HepG2 (cell line): ENCODE results near the gene SKP1. TPM values are rescaled to one million over a fixed set of nuclear protein-coding genes. Genes with fewer than 3 reads are reported as not detected.
"Not testable (repeated sequence)": the region's sequence is repeated elsewhere in the genome, so short reads cannot be mapped to it uniquely, and the experiment has no call there.

Experiments
- ATAC-seq: fragments of 200-7000 bp; cut with Tn5 transposase; 3 replicates; pipeline ENCODE4 v1.9.1; 2020; ENCODE audit warnings: mild to moderate bottlenecking, moderate library complexity
- BruUV-seq: library from RNA; stranded (reverse); fragments of 400-500 nt; replicated peaks from 2 replicates; lab custom pipeline; 2021; lab: Mats Ljungman, UMichigan
- CTCF ChIA-PET: fragments of 300-600 bp; formaldehyde crosslinking; extraction: SDS; loops from one replicate; lab custom pipeline; 2021; ENCODE audit warnings: low total read pairs, inconsistent platforms, low intra/inter-chr PET ratio; lab: Yijun Ruan, JAX
- POLR2A ChIA-PET: fragments of 350-600 bp; sonication (Branson Sonifier 250); formaldehyde crosslinking; loops from one replicate; lab custom pipeline; 2020; ENCODE audit warnings: antibody characterized with exemption, inconsistent platforms; lab: Yijun Ruan, JAX
- DNase-seq: peaks from one replicate; pipeline ENCODE4 v3.0.0-alpha.2; 2015; ENCODE audit warnings: low spot score
- FAIRE-seq: peaks from 3 replicates; lab custom pipeline; 2011; peaks lifted over from hg19 to GRCh38; lab: Jason Lieb, UNC
- H2AFZ ChIP-seq: one replicate; pipeline ENCODE4 v1.6.1; 2011; ENCODE audit warnings: low read length, inconsistent platforms
- H3K27ac ChIP-seq: fragments of 300-600 bp; 3 replicates; pipeline ENCODE4 v1.8.0; 2011; ENCODE audit warnings: mixed run types, mild to moderate bottlenecking, mixed read lengths, low read length, inconsistent platforms; ENCODE audit not compliant: insufficient read depth; ENCODE audit errors: extremely low read length
- H3K27me3 ChIP-seq, 2 experiments: fragments of 200-600 bp in 1 of 2; 2 replicates in 1 of 2; 3 replicates in 1 of 2; pipeline versions ENCODE4 v1.6.0 to v1.8.0; 2011; ENCODE audit warnings: low read length in 2 of 2, mild to moderate bottlenecking in 2 of 2, moderate library complexity in 2 of 2, inconsistent platforms in 1 of 2; ENCODE audit not compliant: insufficient read depth in 2 of 2, control insufficient read depth in 1 of 2
- H3K36me3 ChIP-seq, 2 experiments: fragments of 200-600 bp in 1 of 2; replicated peaks in 1 of 2; 2 replicates in 1 of 2; 3 replicates in 1 of 2; pipeline versions ENCODE4 v1.5.1 to v1.8.0; 2011; ENCODE audit warnings: low read length in 2 of 2, inconsistent platforms in 1 of 2; ENCODE audit not compliant: insufficient read depth in 2 of 2, control insufficient read depth in 1 of 2
- H3K4me1 ChIP-seq: 2 replicates; pipeline ENCODE4 v1.5.1; 2012; ENCODE audit warnings: low read length, inconsistent platforms; ENCODE audit not compliant: insufficient read depth
- H3K4me2 ChIP-seq: 2 replicates; pipeline ENCODE4 v1.6.0; 2011; ENCODE audit warnings: low read depth, low read length, inconsistent platforms
- H3K4me3 ChIP-seq, 3 experiments: fragments of 200-600 bp in 1 of 3; sonication (generic), shearing (Covaris generic) in 1 of 3; replicated peaks in 1 of 3; 2 replicates each; pipeline ENCODE4 v1.5.1; 2011 to 2016; ENCODE audit warnings: low read length in 3 of 3, inconsistent platforms in 2 of 3, low read depth in 2 of 3, mild to moderate bottlenecking in 2 of 3, control low read depth in 1 of 3, mixed read lengths in 1 of 3; ENCODE audit not compliant: insufficient read depth in 1 of 3
- H3K79me2 ChIP-seq: one replicate; pipeline ENCODE4 v1.6.1; 2011; ENCODE audit warnings: low read length, inconsistent platforms; ENCODE audit not compliant: insufficient read depth
- H3K9ac ChIP-seq: 2 replicates; pipeline ENCODE4 v1.6.0; 2011; ENCODE audit warnings: mild to moderate bottlenecking, low read depth, low read length, inconsistent platforms; ENCODE audit not compliant: insufficient read depth
- H3K9me3 ChIP-seq: 2 replicates; pipeline ENCODE4 v1.5.1; 2012; ENCODE audit warnings: mild to moderate bottlenecking, low read length
- H4K20me1 ChIP-seq: 2 replicates; pipeline ENCODE4 v1.6.0; 2011; ENCODE audit warnings: inconsistent platforms, mild to moderate bottlenecking, low read length, moderate library complexity; ENCODE audit not compliant: insufficient read depth
- KLF16 ChIP-seq, 2 experiments: sonication (generic) in 1 of 2; formaldehyde crosslinking in 1 of 2; IDR thresholded peaks; 2 replicates each; pipeline versions ENCODE4 v1.6.1 to v1.8.0; 2016 to 2023; ENCODE audit warnings: missing genetic modification reagents in 2 of 2, missing compliant biosample characterization in 1 of 2
- POLR2AphosphoS2 ChIP-seq: IDR thresholded peaks from 2 replicates; pipeline ENCODE4 v1.6.1; 2011; ENCODE audit warnings: low read depth, low read length, improper control_type of control experiment
- WGBS: methylation state at CpG from one replicate; pipeline ENCODE4 v1.1.6; 2017; ENCODE audit warnings: low lambda C conversion rate; 5-methylcytosine and 5-hydroxymethylcytosine counted together
- in situ Hi-C: cut with HindIII; loops from 2 replicates; pipeline ENCODE4 v1.10.0; 2017; ENCODE audit warnings: low pct_unique_long_range_greater_than_20kb; ENCODE audit not compliant: extremely low pct_ligation_motif_present
- intact Hi-C: fragments of 100-400 bp; cut with micrococcal nuclease; formaldehyde crosslinking; loops from one replicate; pipeline ENCODE4 v1.10.0; 2022; ENCODE audit not compliant: unreplicated experiment
- polyA plus RNA-seq, 8 experiments: library from polyadenylated mRNA; depleted of rRNA in 3 of 8; stranded (reverse) in 7 of 8; unstranded in 1 of 8; fragments of >200 nt; fragmentation: Illumina TruSeq in 4 of 8; extraction: Trizol in 4 of 8; gene quantifications; 2 replicates each; pipeline versions ENCODE4 v1.2.1 to v1.2.3, GENCODE V29; 2011 to 2016; ENCODE audit warnings: low read depth in 4 of 8, missing spikeins in 1 of 8, mixed read lengths in 1 of 8; ENCODE audit not compliant: insufficient read depth in 1 of 8
- total RNA-seq, 5 experiments: library from RNA; depleted of rRNA; stranded (reverse); fragments of >200 nt; fragmentation: Illumina TruSeq; extraction: Trizol; gene quantifications; 2 replicates each; pipeline ENCODE4 v1.2.3, GENCODE V29; 2016; ENCODE audit warnings: low read depth in 1 of 5

Gene SKP1
- total and polyA plus RNA-seq, 2 of the 13 experiments (the other 11 are each of a cell fraction or from before 2014, with no cell fraction given), result 134 to 340 TPM

- BruUV-seq, in situ Hi-C loops, H3K27me3 ChIP-seq, H3K4me3 ChIP-seq, H3K4me2 ChIP-seq, DNase-seq, CTCF ChIA-PET, H3K27ac ChIP-seq, H3K9me3 ChIP-seq, H2AFZ ChIP-seq, FAIRE-seq, H3K9ac ChIP-seq, intact Hi-C loops, ATAC-seq, H4K20me1 ChIP-seq: not testable (repeated sequence)
- H3K79me2 ChIP-seq, result peaks cover 14% of the 10 kb centered on the region
- H3K4me1 ChIP-seq, result peaks cover 30% of the 10 kb centered on the region
- 97% methylated on average over 14 of the region's 15 CpGs for WGBS
- H3K36me3 ChIP-seq, result peaks cover 8 to 63% of the 10 kb centered on the region in 2 experiments
- POLR2A ChIA-PET, result interaction anchor here (0.7 to 1.3 kb wide), 4 partner anchors 14 to 74 kb away, joined by 3 to 7 read pairs (median 3); partner anchors contain the start of gene PPP2CA
Observed at GRCh38 chr5:134152173-134152832, 24.4 kb downstream of the SKP1 start.

- DNase-seq, result no peak
- peaks cover 30% of the 10 kb centered on the region for H3K4me1 ChIP-seq
- no peak for FAIRE-seq
- no peaks in the 10 kb centered on the region for H3K27me3 ChIP-seq
- no peaks in the 10 kb centered on the region for H3K9me3 ChIP-seq
- H3K79me2 ChIP-seq, result peaks cover 15% of the 10 kb centered on the region
- POLR2A ChIA-PET, result no interaction called here
- no peak overlapping the region for H3K27ac ChIP-seq
- H3K4me3 ChIP-seq, result no peak overlapping the region
- no peak overlapping the region for H3K4me2 ChIP-seq
- H2AFZ ChIP-seq, result no peak overlapping the region
- WGBS, result 97% methylated on average over 3 of the region's 3 CpGs
- no TSS peak for BruUV-seq
- no peak overlapping the region for H3K9ac ChIP-seq
- TF ChIP-seq POLR2AphosphoS2, result peak; percentile 57; the same call in 1 of the 2 replicates
- no peak for TF ChIP-seq KLF16 (CRISPR knock-in tag; IDR thresholded peaks at IDR 0.05)
- TF ChIP-seq, all 625 proteins: peak for 1
- CTCF ChIA-PET, result no interaction called here
- in situ Hi-C loops (no loop called here), intact Hi-C loops (no loop called here)
- ATAC-seq, result no peak
- H3K36me3 ChIP-seq, result peaks cover 10 to 68% of the 10 kb centered on the region in 2 experiments
- H4K20me1 ChIP-seq, result peaks cover 6% of the 10 kb centered on the region
Observed at GRCh38 chr5:134151723-134152122, 25.0 kb downstream of the SKP1 start.
